HEK293 (cell line): ENCODE data around the gene PYY.
A peak's percentile ranks its signal among the peaks of the same experiment; 100 is the strongest.

Source experiments
- CTCF ChIA-PET: fragments of 350-600 bp; formaldehyde crosslinking; extraction: SDS; loops from one replicate; lab custom pipeline; 2021; ENCODE audit warnings: antibody characterized with exemption; lab: Yijun Ruan, JAX
- POLR2A ChIA-PET: fragments of 300-600 bp; formaldehyde crosslinking; extraction: SDS; loops from one replicate; lab custom pipeline; 2020; ENCODE audit warnings: antibody characterized with exemption, inconsistent platforms; lab: Yijun Ruan, JAX
- H3K27ac ChIP-seq: fragments of 200-500 bp; sonication (Bioruptor generic); 2 replicates; pipeline ENCODE4 v1.5.1; 2014; ENCODE audit warnings: low read depth, low read length, control low read depth, inconsistent platforms; ENCODE audit errors: extremely low read depth
- H3K36me3 ChIP-seq, 2 experiments: fragments of 200-500 bp in 1 of 2; sonication (Bioruptor generic) in 1 of 2; 1 replicate in 1 of 2; 2 replicates in 1 of 2; pipeline ENCODE4 v1.5.1; 2014 to 2017; ENCODE audit warnings: inconsistent platforms in 2 of 2, low read length in 2 of 2; ENCODE audit not compliant: control insufficient read depth in 2 of 2, insufficient read depth in 1 of 2
- H3K4me1 ChIP-seq: fragments of 200-500 bp; sonication (Bioruptor generic); 2 replicates; pipeline ENCODE4 v1.5.1; 2014; ENCODE audit warnings: mild to moderate bottlenecking, low read length, inconsistent platforms; ENCODE audit not compliant: control insufficient read depth, insufficient read depth
- H3K4me3 ChIP-seq: 2 replicates; pipeline ENCODE4 v1.5.1; 2011; ENCODE audit warnings: low read depth, mild to moderate bottlenecking, control low read depth, low read length, moderate library complexity
- H3K9me3 ChIP-seq: fragments of 200-500 bp; sonication (Bioruptor generic); 2 replicates; pipeline ENCODE4 v1.5.1; 2014; ENCODE audit warnings: low read depth, low read length, inconsistent platforms; ENCODE audit not compliant: control insufficient read depth, insufficient read depth
- SALL2 ChIP-seq: fragments of 450-650 bp; formaldehyde crosslinking; IDR thresholded peaks from 2 replicates; pipeline ENCODE4 v1.5.0; 2017; ENCODE audit warnings: missing biosample characterization, mild to moderate bottlenecking, missing genetic modification characterization, borderline replicate concordance
- SCRT2 ChIP-seq: fragments of 450-650 bp; formaldehyde crosslinking; IDR thresholded peaks from 2 replicates; pipeline ENCODE4 v1.5.1; 2016; ENCODE audit warnings: missing biosample characterization, missing genetic modification characterization
- ZNF169 ChIP-seq: fragments of 450-650 bp; formaldehyde crosslinking; IDR thresholded peaks from 2 replicates; pipeline ENCODE4 v1.5.1; 2016; ENCODE audit warnings: missing biosample characterization, missing genetic modification characterization
- ZNF335 ChIP-seq: fragments of 450-650 bp; formaldehyde crosslinking; conservative IDR thresholded peaks from 2 replicates; pipeline ENCODE4 v1.5.1; 2016; ENCODE audit warnings: missing biosample characterization, missing genetic modification characterization
- ZNF571 ChIP-seq: fragments of 450-650 bp; formaldehyde crosslinking; IDR thresholded peaks from 2 replicates; pipeline ENCODE4 v1.5.0; 2017; ENCODE audit warnings: missing biosample characterization, missing genetic modification characterization
- ZNF621 ChIP-seq: fragments of 450-650 bp; formaldehyde crosslinking; IDR thresholded peaks from 2 replicates; pipeline ENCODE4 v1.5.1; 2017; ENCODE audit warnings: missing biosample characterization, missing genetic modification characterization
- ZNF626 ChIP-seq: fragments of 450-650 bp; sonication (Bioruptor Pico); formaldehyde crosslinking; IDR thresholded peaks from 2 replicates; pipeline ENCODE4 v1.5.1; 2018; ENCODE audit warnings: missing biosample characterization, missing genetic modification characterization, inconsistent platforms
- ZNF629 ChIP-seq: fragments of 450-650 bp; formaldehyde crosslinking; IDR thresholded peaks from 2 replicates; pipeline ENCODE4 v1.5.1; 2017; ENCODE audit warnings: missing biosample characterization, missing genetic modification characterization
- ZNF777 ChIP-seq: fragments of 450-650 bp; formaldehyde crosslinking; IDR thresholded peaks from 2 replicates; pipeline ENCODE4 v1.5.1; 2017; ENCODE audit warnings: missing biosample characterization, missing genetic modification characterization, borderline replicate concordance
- TF ChIP-seq, protein P1 (sequence below): fragments of 450-650 bp; formaldehyde crosslinking; IDR thresholded peaks from 2 replicates; pipeline ENCODE4 v1.5.1; 2016; ENCODE audit warnings: missing biosample characterization, missing genetic modification characterization
- TF ChIP-seq, protein P2 (sequence below): fragments of 450-650 bp; formaldehyde crosslinking; IDR thresholded peaks from 2 replicates; pipeline ENCODE4 v1.5.1; 2016; ENCODE audit warnings: missing biosample characterization, missing genetic modification characterization
- TF ChIP-seq, protein P3 (sequence below): fragments of 450-650 bp; formaldehyde crosslinking; IDR thresholded peaks from 2 replicates; pipeline ENCODE4 v1.5.1; 2016; ENCODE audit warnings: missing biosample characterization, missing genetic modification characterization

The PYY gene

DNA sequence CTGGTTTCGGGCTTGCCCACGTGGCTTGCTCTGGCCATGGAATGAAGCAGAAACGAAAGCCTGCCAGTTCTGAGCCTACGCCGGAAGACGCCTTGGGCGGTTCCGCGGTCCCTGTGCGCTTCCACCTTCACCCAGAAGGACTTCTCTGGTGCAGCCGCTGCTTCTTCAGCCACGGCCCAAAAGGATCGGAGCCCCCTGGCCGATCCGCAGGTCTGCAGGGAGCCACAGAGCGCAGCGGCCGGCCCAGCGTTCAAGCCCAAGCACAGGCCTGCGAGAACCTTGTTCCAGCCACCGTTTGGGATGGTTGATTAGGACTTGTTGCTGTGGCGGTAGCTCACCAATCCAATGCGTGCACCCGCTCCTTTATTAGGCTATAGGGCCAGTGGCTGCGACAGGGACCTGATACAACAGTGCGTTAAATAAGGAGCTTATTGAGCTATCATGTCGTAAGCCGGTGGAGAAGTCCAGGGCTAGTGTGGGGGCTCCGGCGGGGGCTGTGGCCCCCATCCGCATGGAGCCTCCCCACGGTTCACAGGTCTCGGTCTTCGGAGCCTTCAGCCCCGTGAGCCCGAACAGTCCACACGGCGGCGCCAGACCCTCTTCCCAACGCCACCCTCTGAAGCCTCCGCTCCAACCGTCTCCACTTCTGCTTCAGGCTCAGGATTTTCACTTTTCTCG is 36.3 kb downstream of the PYY start:
- ChIA-PET CTCF (interaction anchor here (2.7 kb wide), 1 partner anchor 9 kb away, joined by 6 read pairs; no protein-coding TSS in a partner anchor), POLR2A (no interaction called here)
- TF ChIP-seq SCRT2 (tag by site-specific recombination) (0 out of 2 replicates have a peak, but pooled peaks have one; percentile 13), ZNF777 (no peak), ZNF169 (tag by site-specific recombination) (no peak)

DNA sequence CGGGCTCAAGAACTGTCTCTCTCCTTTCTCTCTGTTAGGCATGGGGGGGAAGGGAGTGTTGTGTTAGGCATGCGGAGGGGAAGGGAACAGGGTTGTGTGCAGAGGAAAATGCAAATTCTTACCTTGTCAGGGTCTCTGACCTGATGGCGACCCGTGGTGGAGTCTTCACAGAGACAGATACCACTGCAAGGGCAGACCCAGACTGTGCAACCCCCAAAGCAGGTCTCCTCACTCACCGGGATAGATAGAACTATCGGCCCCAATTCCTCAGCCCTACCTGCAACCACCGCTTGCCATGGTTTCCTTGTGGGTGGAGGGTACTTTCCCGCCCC is 36.8 kb downstream of the PYY start:
- H3K4me1 ChIP-seq, result no peaks in the 10 kb centered on the region
- POLR2A ChIA-PET, result no interaction called here
- no peaks in the 10 kb centered on the region for H3K9me3 ChIP-seq
- TF ChIP-seq ZNF335 (tag by site-specific recombination) (no peak), ZNF571 (tag by site-specific recombination) (no peak)
- TF ChIP-seq, all 188 proteins: peak for 0
- H3K27ac ChIP-seq, result no peak overlapping the region
- H3K36me3 ChIP-seq, result no peaks in the 10 kb centered on the region
- no peak overlapping the region for H3K4me3 ChIP-seq
- CTCF ChIA-PET, result interaction anchor here (0.7 to 2.7 kb wide), 2 partner anchors 8 to 54 kb away, joined by 3 to 6 read pairs; no protein-coding TSS in a partner anchor

More for the DNA sequence above, 36.3 kb downstream of the PYY start:
- no peak overlapping the region for H3K27ac ChIP-seq
- no peak overlapping the region for H3K4me3 ChIP-seq
- H3K36me3 ChIP-seq, result no peaks in the 10 kb centered on the region
- no peaks in the 10 kb centered on the region for H3K4me1 ChIP-seq
- H3K9me3 ChIP-seq, result no peaks in the 10 kb centered on the region

DNA sequence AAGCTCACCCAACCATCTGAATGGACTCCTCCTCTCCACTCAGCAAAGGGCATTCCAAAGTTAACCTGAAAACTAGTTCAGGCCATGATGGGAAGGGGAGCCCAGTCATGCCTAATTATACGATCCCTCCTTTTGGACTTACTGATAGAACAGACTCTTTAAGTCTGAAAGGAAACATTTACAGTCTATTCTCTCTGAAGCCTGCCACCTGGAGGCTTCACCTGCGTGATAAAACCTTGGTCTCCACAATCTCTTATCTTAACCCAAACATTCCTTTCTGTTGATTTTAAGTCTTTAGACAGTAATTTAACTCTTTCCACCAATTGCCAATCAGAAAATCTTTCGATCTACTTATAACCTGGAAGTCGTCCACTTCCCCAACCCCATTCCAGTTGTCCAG is 37.4 kb downstream of the PYY start:
- ChIA-PET CTCF (interaction anchor here (0.7 to 3.7 kb wide), 2 partner anchors 27 to 53 kb away, joined by 3 to 21 read pairs; partner anchors contain the start of gene PPY), POLR2A (no interaction called here)
- Histone ChIP-seq H3K9me3 (no peaks in the 10 kb centered on the region), H3K4me3 (no peak overlapping the region), H3K36me3 (no peaks in the 10 kb centered on the region), H3K4me1 (no peaks in the 10 kb centered on the region), H3K27ac (no peak overlapping the region)
- TF ChIP-seq, protein P1, sequence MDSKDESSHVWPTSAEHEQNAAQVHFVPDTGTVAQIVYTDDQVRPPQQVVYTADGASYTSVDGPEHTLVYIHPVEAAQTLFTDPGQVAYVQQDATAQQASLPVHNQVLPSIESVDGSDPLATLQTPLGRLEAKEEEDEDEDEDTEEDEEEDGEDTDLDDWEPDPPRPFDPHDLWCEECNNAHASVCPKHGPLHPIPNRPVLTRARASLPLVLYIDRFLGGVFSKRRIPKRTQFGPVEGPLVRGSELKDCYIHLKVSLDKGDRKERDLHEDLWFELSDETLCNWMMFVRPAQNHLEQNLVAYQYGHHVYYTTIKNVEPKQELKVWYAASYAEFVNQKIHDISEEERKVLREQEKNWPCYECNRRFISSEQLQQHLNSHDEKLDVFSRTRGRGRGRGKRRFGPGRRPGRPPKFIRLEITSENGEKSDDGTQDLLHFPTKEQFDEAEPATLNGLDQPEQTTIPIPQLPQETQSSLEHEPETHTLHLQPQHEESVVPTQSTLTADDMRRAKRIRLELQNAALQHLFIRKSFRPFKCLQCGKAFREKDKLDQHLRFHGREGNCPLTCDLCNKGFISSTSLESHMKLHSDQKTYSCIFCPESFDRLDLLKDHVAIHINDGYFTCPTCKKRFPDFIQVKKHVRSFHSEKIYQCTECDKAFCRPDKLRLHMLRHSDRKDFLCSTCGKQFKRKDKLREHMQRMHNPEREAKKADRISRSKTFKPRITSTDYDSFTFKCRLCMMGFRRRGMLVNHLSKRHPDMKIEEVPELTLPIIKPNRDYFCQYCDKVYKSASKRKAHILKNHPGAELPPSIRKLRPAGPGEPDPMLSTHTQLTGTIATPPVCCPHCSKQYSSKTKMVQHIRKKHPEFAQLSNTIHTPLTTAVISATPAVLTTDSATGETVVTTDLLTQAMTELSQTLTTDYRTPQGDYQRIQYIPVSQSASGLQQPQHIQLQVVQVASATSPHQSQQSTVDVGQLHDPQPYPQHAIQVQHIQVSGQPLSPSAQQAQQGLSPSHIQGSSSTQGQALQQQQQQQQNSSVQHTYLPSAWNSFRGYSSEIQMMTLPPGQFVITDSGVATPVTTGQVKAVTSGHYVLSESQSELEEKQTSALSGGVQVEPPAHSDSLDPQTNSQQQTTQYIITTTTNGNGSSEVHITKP (tag by site-specific recombination), result 0 out of 2 replicates have a peak, but pooled peaks have one; percentile 5
- TF ChIP-seq, protein P2, sequence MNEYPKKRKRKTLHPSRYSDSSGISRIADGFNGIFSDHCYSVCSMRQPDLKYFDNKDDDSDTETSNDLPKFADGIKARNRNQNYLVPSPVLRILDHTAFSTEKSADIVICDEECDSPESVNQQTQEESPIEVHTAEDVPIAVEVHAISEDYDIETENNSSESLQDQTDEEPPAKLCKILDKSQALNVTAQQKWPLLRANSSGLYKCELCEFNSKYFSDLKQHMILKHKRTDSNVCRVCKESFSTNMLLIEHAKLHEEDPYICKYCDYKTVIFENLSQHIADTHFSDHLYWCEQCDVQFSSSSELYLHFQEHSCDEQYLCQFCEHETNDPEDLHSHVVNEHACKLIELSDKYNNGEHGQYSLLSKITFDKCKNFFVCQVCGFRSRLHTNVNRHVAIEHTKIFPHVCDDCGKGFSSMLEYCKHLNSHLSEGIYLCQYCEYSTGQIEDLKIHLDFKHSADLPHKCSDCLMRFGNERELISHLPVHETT (tag by site-specific recombination), result no peak
- no peak for TF ChIP-seq ZNF621
- no peak for TF ChIP-seq ZNF626 (tag by site-specific recombination)
- TF ChIP-seq, protein P3, sequence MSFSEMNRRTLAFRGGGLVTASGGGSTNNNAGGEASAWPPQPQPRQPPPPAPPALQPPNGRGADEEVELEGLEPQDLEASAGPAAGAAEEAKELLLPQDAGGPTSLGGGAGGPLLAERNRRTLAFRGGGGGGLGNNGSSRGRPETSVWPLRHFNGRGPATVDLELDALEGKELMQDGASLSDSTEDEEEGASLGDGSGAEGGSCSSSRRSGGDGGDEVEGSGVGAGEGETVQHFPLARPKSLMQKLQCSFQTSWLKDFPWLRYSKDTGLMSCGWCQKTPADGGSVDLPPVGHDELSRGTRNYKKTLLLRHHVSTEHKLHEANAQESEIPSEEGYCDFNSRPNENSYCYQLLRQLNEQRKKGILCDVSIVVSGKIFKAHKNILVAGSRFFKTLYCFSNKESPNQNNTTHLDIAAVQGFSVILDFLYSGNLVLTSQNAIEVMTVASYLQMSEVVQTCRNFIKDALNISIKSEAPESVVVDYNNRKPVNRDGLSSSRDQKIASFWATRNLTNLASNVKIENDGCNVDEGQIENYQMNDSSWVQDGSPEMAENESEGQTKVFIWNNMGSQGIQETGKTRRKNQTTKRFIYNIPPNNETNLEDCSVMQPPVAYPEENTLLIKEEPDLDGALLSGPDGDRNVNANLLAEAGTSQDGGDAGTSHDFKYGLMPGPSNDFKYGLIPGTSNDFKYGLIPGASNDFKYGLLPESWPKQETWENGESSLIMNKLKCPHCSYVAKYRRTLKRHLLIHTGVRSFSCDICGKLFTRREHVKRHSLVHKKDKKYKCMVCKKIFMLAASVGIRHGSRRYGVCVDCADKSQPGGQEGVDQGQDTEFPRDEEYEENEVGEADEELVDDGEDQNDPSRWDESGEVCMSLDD (tag by site-specific recombination), result no peak
- TF ChIP-seq ZNF629 (tag by site-specific recombination), result no peak
- TF ChIP-seq SALL2, result no peak
